NCI-H69 (cell line): Measurements from ENCODE around the gene UCP3.

Source experiments
- DNase-seq: peaks from one replicate; lab custom pipeline; 2025; lab: John Stamatoyannopoulos, UW

UCP3 gene

GRCh38 chr11:74008373-74009229 is at the start of gene UCP3:
UCP3 (minus strand) TSS chr11:74009085; CDS start chr11:74007042, 2,043 bp downstream.
- peak; percentile 13 for DNase-seq

GRCh38 chr11:74057249-74058151 is 48.6 kb upstream of the UCP3 start:
- DNase-seq = no peak

GRCh38 chr11:74055938-74056337 is 47.1 kb upstream of the UCP3 start:
- DNase-seq = peak; percentile 71

GRCh38 chr11:74050465-74050864 is 41.6 kb upstream of the UCP3 start:
- no peak for DNase-seq

GRCh38 chr11:74048993-74049392 is 40.1 kb upstream of the UCP3 start:
- no peak for DNase-seq

GRCh38 chr11:74044538-74044937 is 35.7 kb upstream of the UCP3 start:
- DNase-seq = no peak

- no peak for DNase-seq
Observed at GRCh38 chr11:74043450-74043849, 34.6 kb upstream of the UCP3 start.

- peak; percentile 6 for DNase-seq
Observed at GRCh38 chr11:74037309-74037708, 28.4 kb upstream of the UCP3 start.

GRCh38 chr11:74035264-74035663 is 26.4 kb upstream of the UCP3 start:
- DNase-seq = peak; percentile 38

GRCh38 chr11:74033046-74033445 is 24.2 kb upstream of the UCP3 start:
- DNase-seq = no peak

GRCh38 chr11:74030723-74031676 is 22.1 kb upstream of the UCP3 start:
- DNase-seq = no peak

- no peak for DNase-seq
Observed at GRCh38 chr11:74025467-74026166, 16.7 kb upstream of the UCP3 start.

GRCh38 chr11:74024261-74025029 is 15.6 kb upstream of the UCP3 start:
- no peak for DNase-seq

GRCh38 chr11:74023276-74023675 is 14.4 kb upstream of the UCP3 start:
- DNase-seq = no peak

- DNase-seq = no peak
Observed at GRCh38 chr11:74022546-74022945, 13.7 kb upstream of the UCP3 start.

GRCh38 chr11:74021998-74022397 is 13.1 kb upstream of the UCP3 start:
- DNase-seq = no peak

- no peak for DNase-seq
Observed at GRCh38 chr11:74020539-74020938, 11.7 kb upstream of the UCP3 start.

- no peak for DNase-seq
Observed at GRCh38 chr11:74019860-74020259, 11.0 kb upstream of the UCP3 start.

GRCh38 chr11:74019104-74019738 is 10.3 kb upstream of the UCP3 start:
- no peak for DNase-seq
